GM19239 (cell line): ENCODE measurements around the gene SRGAP2B.
"Not testable (repeated sequence)": the region's sequence is repeated elsewhere in the genome, so short reads cannot be mapped to it uniquely, and the experiment has no call there.

Source experiments
- DNase-seq: peaks from one replicate; pipeline ENCODE4 v3.0.0; 2011; ENCODE audit warnings: low spot score; ENCODE audit not compliant: insufficient read length
- FAIRE-seq: peaks from 2 replicates; lab custom pipeline; 2011; peaks lifted over from hg19 to GRCh38; lab: Jason Lieb, UNC

SRGAP2B gene

DNA sequence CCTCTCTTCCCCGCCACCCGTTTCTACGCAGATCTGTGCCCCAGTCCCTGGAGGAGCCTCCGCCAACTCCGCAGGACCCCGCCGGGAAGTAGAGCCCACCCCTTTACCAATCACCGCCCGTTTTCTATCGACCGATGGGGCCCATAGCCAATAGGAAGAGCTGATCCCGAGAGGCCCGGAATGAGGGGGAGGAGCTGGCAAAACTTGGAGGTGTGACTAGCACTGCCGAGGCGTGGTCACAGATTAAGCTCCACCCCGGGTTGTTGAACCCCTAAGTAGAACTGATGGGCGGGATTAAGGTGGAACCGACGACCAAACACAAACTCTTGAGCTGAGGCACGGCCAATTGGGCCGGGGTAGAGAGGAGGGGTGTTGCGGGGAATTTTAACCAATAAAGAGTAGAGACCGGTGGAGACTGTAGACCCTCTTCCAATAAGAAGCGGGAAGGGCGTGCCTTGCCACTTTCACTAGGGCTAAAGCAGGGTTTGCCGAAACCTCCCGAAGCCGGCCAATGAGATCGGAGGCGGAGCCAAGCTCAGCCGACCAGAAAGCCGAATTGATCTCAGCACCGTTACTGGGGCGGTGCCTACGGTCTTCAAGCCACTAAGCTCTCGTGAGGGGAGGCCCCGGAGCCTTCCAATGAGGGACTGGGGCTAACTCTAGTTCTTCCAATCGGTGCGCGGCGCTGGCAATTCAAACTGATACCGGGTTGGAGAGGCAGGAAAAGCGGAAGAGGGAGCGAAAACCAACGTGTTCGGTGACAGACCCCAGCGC, at the start of gene SRGAP2B, which contains the start of gene FAM72D:
TSS of gene SRGAP2B (minus strand) at position 45 of the 774 bp plus-strand sequence. CDS start 2,427 bp downstream, outside the sequence.
TSS of gene FAM72D (plus strand) at position 691 of the 774 bp plus-strand sequence. CDS start 874 bp downstream, outside the sequence.
- not testable (repeated sequence) for DNase-seq
- peak; percentile 54 for FAIRE-seq

DNA sequence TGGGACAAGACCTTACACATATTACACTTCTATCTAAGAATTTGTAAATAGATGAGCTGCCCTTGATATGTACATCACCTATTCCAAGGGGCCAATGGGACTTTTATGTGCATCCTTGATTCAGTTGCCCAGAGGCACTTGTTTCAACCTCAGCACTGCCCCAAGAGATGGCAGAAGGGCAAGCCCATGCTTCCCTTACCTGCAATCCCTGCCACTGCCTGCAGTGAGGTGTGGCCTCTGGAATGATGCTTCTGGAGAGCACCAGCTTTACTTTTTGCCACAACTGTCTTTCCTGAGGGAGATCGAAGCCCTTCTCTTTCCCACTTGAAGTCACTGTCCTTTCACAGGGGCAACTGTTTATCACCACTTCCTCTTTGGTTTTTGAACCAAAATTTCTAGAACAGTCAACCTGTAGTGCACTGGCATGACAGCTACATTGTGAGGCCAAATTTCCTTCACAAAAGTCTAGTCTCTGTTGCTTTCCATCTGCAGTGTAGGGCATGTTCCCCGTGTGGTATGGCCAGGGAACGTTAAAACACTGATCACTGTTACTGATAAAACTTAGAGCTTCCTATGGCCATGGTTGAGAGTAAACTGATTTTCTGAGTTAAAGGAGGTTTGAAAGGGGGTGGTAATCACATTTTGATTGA, 49.3 kb upstream of the SRGAP2B start:
- FAIRE-seq, DNase-seq: not testable (repeated sequence)

DNA sequence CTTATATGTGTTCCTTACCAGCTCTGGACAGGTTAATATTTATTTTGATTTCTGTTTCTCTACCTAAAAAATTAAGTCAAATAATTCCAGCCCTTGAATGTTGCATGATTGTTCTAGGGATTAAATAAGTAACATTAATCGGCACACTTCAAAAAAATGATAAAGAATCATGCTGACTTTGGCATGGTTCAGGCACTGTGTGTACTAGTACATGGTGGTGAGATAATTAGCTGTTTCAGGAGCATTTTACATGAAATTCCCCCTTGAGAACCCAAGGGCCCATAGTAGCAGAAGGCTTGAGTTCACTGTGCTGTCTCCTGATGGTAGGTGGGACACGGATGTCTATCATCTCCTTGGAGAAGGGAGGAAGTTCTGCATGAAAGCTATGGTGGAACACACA, 45.4 kb upstream of the SRGAP2B start:
- not testable (repeated sequence) for FAIRE-seq, DNase-seq

DNA sequence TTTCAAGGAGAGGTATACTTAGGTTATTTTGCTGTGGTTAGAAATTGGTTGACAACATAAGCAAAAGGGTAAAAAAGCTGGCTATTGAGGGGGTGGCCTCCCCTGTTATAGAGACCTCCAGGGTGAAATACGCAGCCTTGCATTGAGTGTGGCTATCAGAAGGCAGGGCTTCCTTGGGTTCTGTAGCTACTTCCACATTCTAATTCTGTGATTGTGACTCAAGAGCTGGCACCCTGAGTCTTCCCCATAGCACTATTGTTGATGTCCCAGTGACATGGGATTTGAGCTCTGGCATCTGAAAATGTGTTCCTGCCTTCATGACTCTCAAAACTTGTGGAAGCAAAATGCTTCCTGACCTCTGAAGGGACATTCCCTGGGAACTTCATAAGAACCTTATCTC, 39.3 kb upstream of the SRGAP2B start:
- not testable (repeated sequence) for FAIRE-seq, DNase-seq

DNA sequence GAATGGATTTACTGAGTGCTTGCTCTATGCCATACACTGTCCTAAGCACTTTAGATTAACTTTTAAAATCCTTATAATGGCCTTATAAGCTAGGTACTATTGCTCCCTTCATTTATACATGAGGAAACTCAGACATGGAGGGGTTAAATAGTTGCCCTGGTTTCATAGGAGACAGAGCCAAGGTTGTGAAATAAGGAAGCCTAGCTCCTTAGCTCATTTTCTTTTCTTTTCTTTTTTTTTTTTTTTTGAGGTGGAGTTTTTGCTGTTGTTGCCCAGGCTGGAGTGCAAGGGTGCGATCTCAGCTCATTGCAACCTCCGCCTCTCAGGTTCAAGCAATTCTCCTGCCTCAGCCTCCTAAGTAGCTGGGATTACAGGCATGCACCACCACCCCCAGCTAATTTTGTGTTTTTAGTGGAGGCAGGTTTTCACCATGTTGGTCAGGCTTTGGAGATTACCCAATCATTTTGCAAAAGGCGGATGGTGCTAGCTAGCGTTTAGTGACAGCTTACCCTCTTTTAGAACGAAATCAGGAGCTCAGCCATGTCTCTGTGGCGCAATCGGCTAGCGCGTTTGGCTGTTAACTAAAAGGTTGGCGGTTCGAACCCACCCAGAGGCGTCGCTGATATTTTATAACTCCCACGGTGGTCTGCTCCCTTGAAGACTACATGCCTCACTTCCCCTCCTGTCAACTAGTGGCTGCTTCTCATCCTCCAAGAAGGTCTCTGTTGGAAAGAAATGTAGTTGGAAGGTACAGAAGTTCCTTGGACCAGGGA, 33.8 kb upstream of the SRGAP2B start:
- not testable (repeated sequence) for DNase-seq, FAIRE-seq

DNA sequence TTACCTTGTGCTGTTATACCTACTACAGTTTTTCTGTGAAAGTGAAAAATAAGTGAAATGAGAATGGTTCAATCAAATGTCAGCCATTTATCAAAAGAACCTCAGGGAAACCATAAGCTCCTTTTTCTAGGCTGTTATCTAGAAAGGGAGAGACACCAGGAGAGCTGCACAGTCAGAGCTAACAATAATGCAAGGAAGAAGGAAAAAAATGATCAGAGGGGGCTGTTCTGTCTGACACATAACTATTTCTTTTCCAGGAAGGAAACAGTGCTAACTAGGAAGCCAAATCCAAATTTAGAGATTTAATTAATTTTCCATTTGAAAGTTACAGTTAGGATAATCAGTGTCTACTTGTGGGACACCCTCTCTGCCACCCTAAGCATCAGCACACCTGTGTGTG, 32.0 kb upstream of the SRGAP2B start:
- DNase-seq, FAIRE-seq: not testable (repeated sequence)

DNA sequence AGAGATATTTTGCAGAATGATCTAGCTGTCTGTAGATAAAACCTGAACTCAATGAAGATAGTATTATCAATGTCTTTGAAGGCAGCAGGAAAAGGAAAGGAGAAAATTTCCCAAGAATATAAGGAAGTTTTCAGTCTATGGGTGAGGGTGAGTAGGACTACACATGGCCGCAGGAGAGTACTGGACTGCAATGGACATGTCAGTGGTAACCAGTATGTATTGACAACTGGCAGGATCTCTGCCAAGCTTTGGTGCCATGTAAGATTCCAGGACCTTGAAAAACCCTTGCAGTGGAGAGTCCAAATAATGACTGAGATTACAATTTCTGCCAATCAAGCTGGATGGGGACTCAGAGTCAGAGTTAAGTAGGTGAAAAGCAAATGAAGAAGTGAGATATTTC, 30.0 kb upstream of the SRGAP2B start:
- not testable (repeated sequence) for DNase-seq, FAIRE-seq

DNA sequence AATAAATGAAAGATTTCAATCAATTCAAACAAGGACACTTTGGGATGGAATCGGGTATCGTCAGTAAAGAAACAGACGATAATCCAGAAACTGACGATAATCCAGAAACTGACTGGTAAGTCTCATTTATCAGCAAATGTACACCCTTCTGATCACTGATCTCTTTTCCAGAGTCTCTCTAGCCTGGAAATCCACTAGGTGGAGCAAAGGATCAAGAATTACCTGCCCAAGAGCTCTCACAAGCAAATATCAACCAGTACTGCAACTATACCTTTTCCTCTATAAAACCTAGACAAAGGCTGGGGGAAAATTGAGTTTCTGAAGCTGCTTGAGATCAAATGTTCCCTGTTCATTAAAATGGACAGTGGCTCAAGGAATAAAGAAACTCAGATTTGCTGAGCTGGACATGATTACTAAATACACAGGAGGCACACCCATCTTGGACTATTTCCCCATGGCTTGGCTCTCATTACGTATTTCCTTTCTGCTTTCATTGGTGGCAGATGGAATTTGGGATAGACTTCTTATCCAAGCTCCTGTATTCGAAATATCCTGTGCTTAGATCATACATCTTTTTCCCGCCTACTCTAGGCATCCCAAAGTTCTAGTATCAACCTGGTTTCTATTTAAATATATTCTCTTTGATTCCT, 29.0 kb upstream of the SRGAP2B start:
- FAIRE-seq, DNase-seq: not testable (repeated sequence)

DNA sequence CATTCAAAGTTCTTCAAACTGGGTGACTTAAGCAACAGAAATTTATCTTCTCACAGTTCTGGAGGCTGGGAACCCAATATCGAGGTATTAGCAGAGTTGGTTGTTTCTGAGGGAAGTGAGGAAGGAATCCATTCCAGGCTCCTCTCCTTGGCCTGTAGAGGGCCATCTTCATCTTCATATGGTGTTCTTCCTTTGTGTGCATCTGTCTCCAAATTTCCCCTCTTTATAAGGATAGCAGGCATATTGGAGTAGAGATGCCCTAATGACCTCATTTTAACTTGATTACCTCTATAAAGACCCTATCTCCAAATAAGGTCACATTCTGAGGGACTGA, 27.9 kb upstream of the SRGAP2B start:
- DNase-seq, FAIRE-seq: not testable (repeated sequence)

DNA sequence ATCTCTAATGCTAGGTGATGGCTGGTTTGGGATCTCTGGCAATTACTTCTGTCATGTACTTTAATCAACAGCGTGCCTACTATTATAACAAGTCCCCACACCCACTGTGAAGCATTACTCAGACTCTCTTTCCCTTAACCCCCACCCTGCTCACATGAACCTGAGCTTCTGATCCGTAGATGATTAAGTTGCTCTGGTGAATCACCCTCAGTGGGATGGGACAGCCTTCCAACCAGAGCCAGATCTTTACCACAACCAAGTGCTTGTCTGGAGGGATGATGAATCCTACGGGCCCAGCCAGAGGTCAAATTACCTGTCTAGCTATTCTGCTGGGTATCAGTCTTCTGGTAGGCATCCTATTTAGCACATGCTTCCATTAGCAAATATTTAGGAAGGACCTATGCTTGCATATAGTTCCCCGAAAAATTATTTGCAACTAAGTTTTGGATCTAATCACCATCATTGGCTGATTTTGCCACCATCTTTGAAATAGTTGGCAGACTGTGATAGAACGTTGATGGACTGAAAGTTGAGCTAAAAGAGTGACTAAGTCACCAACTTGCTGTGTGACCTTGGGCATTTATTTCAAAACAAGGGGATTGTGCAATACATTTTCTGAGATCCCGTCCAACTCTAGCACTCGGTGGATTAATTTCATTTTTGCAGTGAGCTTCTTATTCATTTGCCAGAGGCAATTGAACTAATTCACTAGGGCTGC, 27.4 kb upstream of the SRGAP2B start:
- FAIRE-seq, DNase-seq: not testable (repeated sequence)

DNA sequence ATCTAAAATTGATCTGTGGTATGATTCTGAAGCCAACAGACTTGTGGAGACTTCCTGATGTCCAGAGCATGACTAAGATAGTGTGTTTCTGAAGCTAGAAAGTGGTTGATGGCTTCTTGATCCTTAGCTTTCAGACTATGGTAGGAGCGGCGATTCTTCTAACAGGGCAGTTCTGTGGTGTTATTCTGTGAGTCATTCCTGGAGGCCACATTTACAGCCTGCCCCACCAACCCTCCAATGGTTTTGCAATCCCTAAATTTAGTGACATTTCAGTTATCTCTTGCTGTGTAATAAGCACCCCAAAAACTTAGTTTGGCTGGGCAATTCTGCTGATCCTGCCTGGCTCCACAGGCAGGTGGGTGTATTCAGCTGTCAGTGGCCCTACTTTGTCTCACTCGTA, 24.7 kb upstream of the SRGAP2B start:
- FAIRE-seq, DNase-seq: not testable (repeated sequence)

DNA sequence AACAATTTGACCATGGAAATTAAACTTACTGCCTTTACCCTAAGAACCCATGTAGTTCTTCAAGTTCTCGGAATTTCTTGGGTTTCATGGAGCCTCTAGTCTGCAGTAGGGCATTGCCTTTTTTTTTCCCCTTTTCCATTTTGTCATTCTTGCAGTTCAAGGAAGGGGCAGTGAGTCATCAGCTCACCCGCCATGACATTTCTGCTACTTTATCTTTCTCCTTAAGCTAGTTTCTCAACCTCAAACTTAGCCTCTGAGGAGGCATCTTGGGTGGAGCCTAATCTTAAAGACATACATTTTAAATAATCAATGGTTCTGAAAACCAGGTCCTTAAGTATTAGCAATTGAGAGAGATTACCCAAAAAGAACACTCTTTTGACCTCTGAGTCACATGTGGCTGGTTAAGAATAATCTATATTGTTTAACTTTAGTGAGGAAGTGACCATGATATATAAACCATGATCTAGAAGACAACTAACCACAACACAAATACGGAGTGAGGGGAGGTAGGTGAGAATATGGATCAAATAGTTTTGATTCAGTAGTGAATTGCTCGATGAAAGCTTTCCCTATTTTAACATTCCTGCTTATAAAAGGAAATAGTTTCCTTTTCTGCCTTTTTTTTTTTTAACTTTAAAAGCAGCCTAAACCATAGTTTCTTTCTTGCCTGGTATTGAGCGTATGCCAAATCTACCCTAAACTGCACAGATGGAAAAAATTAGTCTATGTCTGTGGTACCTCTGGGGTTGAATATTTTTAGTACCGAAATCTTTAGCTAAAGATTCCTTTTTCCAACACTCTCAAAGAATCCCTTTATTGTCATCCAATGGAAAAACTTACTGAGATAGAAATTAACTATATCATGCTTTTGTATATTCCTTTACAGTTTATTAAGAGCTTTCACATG, 20.7 kb upstream of the SRGAP2B start:
- not testable (repeated sequence) for DNase-seq

DNA sequence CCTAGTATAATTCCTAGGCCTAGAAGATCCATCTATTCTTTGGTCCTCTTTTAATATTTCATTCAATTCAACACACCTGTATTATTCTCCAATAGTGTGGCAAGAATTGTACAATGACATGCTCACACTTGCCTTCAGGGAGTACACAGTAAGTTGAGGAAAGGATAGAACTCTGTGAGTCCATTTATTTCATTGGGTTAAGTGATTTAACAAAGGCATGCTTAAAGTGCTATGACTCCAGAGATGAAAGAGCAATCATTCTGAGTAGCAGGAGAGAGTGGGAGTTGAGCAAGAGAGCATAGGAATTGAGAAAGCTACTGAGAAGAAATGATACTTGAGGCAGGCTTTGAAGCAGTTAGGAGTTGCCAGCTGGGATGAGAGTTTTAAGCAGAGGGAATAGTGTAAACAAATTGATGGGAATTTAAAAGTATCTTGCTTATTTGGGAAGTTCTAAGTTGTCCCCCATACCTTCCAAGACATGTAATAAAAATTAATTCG, 19.5 kb upstream of the SRGAP2B start:
- DNase-seq, FAIRE-seq: not testable (repeated sequence)

More for the DNA sequence above, 20.7 kb upstream of the SRGAP2B start:
- not testable (repeated sequence) for FAIRE-seq

DNA sequence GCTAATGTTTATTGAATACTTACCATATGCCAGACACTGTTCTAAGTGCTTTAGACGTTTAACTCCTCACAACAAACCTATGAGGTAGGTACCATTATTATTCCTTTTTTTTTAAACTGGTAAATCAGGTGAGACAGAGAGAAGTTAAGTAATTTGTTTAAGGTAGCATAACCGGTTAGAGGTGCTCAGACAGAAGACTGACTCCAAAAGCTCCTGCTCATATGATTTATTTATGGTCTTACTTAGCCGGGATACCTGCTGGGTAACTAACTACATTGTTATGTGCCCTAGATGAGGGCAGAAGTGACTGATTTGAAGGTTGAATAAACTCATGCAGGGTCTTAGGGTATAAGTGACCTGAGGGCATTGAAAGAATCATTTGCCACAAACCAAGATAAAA, 17.6 kb upstream of the SRGAP2B start:
- FAIRE-seq, DNase-seq: not testable (repeated sequence)

DNA sequence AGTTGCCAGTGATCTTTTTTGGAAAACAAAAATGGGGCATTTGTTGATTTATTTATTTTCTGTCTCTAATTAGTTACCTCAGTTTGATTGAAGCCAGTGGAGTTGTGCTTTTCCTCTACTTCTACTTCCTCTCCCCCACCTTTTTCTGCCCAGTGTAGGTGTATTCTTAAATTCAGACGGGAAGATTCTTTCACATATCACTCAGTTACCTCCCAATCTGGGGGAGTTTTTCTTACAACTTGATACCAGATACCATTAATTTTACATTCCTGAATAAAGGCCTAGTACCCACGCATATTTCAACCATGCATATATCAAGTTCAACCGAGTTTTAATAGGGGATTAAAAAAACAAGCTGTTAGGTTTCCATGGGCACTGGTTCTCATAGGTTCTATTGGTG, 16.5 kb upstream of the SRGAP2B start:
- not testable (repeated sequence) for FAIRE-seq, DNase-seq

DNA sequence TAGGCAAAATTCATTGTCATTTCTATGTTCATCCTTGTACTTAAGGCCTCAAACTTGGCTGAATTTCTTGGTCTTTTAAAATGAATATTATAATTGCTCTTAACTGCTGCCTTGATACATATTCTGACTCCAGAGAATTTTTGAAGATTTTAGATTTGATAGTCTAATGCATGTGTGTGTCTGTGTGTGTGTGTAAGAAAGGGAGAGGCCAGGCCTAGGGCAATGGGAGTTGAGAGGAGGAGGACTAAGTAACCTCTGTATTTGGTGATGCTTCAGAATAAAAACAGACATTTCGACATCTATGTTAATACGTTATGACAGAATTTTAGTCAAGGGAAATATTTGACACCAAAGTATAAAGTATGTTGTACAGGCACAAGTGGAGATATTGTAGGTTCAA, 8.2 kb upstream of the SRGAP2B start:
- not testable (repeated sequence) for FAIRE-seq, DNase-seq

DNA sequence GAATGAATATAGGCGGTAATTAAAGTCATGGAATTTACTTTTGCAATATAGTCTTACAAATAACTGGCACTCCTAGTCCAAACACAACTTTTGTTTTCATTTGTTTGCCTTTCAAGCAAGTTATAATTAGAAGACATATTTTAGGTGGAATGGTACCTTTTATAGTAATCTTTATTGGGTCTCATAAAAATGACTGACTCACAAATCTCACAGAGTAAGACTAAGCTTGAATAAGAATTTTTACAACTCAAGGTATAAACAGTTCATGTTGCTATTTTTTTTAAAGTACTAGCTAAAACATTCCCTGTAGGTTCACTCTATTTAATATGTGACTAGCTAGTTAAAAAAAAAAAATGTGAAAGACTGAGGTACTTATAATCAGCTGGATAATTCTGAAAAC, 6.6 kb upstream of the SRGAP2B start:
- FAIRE-seq, DNase-seq: not testable (repeated sequence)

DNA sequence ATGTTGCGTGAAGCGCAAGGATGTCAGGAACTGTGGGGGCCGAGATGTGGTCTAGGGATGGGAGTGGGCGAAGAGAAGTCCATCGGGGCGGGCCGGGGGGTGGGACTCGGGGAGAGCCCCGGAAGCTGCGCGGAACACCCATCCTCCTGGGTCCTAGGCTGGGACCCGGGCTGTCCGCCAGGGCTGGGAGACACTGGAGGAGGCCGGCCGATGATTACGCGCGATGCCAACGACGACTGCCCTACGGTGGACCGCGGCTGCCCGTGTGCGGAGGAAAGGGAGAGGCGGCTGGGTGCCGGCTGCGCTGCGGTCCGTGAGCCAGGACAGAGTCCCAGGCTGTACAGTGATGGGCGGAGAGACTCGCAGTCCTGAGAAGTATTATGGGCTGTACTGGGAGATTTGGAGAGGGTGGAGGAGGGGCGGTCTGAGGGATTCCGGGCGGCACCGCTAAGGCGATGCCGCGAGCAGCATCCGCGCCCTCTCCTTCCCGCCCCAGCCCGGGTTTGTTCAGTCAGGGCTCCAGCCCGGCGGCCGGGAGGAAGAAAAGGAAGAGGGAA, 395 bp downstream of the SRGAP2B start:
- not testable (repeated sequence) for DNase-seq, FAIRE-seq
